ENCODE data around the gene CCR6. TPM values are rescaled to one million over a fixed set of nuclear protein-coding genes. Genes with fewer than 3 reads are reported as not detected.
"Not testable (repeated sequence)": the region's sequence is repeated elsewhere in the genome, so short reads cannot be mapped to it uniquely, and the experiment has no call there.

The CCR6 gene
- polyA plus RNA-seq, 4 donors: 0.08 TPM; not detected in 3

DNA sequence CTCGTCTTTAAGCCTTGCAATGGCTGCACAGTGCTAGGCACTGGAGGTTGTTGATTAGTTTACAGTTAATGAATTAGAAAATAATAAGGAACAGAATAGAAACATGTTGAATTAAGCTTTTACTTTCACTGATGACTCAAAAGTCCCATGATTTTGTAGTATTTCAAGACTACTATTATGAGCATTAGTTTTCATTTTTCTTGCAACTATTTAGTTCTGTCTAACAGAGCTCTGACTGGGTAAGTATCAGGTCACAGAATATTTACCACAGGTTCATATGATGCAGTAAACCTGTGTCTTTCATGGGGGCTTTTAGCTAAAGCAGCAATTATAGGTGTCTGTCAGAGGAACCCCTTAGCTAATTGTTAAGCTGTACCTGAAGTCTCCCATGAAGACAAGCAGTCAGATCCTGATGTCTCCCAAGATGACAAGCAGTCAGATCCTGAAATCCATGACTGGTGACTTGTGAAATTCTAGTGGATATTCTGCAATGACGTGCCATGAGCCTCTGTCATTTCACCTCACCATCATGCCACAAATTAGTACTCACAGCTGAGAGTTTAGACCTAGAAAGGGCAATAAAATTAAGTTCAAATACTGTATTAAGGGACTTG lies 43.1 kb downstream of the CCR6 start:
- DNase-seq (ENCODE audit: low read depth in 4 of 4, low spot score in 3 of 4): no peak

DNA sequence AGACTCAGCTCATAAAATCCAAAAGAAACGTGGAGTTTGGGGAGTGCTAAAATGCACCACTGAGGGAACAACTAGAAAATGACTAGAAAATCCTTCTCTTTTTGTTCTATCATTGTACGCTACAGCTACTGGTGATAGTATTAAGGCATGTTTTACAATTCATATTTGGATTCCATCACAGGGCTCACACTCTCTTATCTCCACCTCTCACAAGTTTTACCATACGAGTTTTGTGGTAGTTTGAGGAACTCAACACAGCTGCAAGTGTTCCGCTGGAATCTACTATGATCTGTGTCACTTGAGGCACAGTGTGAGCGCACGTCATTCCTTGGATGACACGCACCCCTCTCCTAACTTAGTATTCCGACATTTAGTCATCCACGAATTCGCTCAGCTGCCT lies 44.8 kb downstream of the CCR6 start:
- DNase-seq (ENCODE audit: low read depth in 4 of 4, low spot score in 3 of 4): not testable (repeated sequence)

- not testable (repeated sequence) for DNase-seq (ENCODE audit: low read depth in 4 of 4, low spot score in 3 of 4)
Observed at GRCh38 chr6:167168296-167168695, 45.4 kb downstream of the CCR6 start.

GRCh38 chr6:167169867-167170266 lies 47.0 kb downstream of the CCR6 start:
- DNase-seq (ENCODE audit: low read depth in 4 of 4, low spot score in 3 of 4): not testable (repeated sequence)

- not testable (repeated sequence) for DNase-seq (ENCODE audit: low read depth in 4 of 4, low spot score in 3 of 4)
Observed at GRCh38 chr6:167171300-167171699, 48.4 kb downstream of the CCR6 start.

GRCh38 chr6:167172011-167172410 lies 49.1 kb downstream of the CCR6 start:
- DNase-seq (ENCODE audit: low read depth in 4 of 4, low spot score in 3 of 4): not testable (repeated sequence)

DNA sequence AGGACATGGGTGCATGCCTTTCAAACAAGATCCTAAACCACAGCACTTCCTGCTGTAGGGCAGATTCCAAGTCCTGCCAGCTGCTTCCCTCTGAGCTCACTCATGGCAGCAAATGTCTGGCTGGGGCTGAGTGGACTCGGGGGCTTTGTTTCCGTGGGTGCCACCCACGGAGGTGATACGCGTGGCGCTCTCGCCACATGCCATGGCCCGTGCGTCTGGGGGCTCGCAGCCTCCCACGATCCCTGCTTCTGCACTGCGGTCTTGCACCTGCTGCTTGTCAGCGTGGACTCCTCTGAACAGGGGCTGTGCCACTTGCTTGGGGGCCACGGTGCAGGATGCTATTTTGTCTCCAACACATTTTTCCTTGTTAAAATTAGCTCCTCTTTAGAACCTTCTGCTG lies 54.4 kb downstream of the CCR6 start:
- DNase-seq (ENCODE audit: low read depth in 4 of 4, low spot score in 3 of 4): not testable (repeated sequence)

GRCh38 chr6:167178896-167179655 lies 56.2 kb downstream of the CCR6 start:
- not testable (repeated sequence) for DNase-seq (ENCODE audit: low read depth in 4 of 4, low spot score in 3 of 4)

GRCh38 chr6:167180086-167180485 lies 57.2 kb downstream of the CCR6 start:
- DNase-seq (ENCODE audit: low read depth in 4 of 4, low spot score in 3 of 4): not testable (repeated sequence)

DNA sequence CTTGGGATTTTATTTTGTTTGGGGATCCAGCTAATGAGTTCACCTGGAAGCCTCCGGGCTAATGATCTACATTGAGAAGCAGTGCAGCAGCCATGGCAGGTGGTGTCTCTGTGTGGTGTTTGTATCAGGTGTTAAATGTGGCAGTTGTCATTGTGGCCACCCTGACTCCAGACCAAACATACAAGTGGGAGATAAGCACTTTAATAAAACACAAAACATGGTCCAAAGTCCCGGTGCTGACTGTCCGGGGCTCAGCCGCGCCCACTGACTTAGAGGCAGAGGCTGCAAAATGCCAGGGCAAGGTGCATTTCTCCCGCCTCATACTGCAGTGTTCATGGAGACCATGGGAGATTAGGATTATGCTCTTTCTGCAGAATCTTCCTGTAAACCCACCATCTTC lies 58.5 kb downstream of the CCR6 start:
- not testable (repeated sequence) for DNase-seq (ENCODE audit: low read depth in 4 of 4, low spot score in 3 of 4)

- DNase-seq (ENCODE audit: low read depth in 4 of 4, low spot score in 3 of 4): not testable (repeated sequence)
Observed at GRCh38 chr6:167182913-167183314, 60.0 kb downstream of the CCR6 start.

DNA sequence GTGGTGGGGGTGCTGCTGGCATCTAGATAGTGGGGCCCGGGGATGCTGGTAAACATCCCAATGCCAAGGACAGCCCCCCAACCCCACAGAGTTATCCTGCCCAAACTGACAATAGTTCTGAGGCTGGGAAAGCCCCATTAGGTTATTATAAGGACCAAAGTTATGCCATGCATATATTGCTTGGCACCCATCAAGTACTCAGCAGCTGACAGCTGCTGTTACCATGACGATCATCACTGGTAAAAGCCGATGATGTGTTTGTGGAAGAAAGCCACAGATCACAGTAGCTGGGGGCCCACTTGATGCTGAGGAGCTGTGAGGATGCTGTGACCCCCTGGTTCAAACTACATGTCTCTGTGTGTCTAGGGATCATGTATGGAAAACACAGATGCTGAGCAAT lies 62.2 kb downstream of the CCR6 start:
- DNase-seq (ENCODE audit: low read depth in 4 of 4, low spot score in 3 of 4): not testable (repeated sequence)

- not testable (repeated sequence) for DNase-seq (ENCODE audit: low read depth in 4 of 4, low spot score in 3 of 4)
Observed at GRCh38 chr6:167187275-167187674, 64.4 kb downstream of the CCR6 start.

Other genes starting within 250 kb of the CCR6 start
- 10 to 100 TPM; 55.0 to 71.3 (median 61.3) TPM for gene RNASET2, start 166.5 kb upstream of the CCR6 start, polyA plus RNA-seq (ENCODE audit: insufficient read length in 4 of 4)
- gene CEP43, start 123.7 kb upstream of the CCR6 start, polyA plus RNA-seq (ENCODE audit: insufficient read length in 4 of 4): 10 to 100 TPM; 27.2 to 36.0 (median 33.2) TPM
- not detected for gene GPR31, start 34.9 kb downstream of the CCR6 start, polyA plus RNA-seq (ENCODE audit: insufficient read length in 4 of 4)
- gene UNC93A, start 168.2 kb downstream of the CCR6 start, polyA plus RNA-seq (ENCODE audit: insufficient read length in 4 of 4): 1 to 10 TPM; 2.5 to 9.2 (median 7.6) TPM
- gene TTLL2, start 202.0 kb downstream of the CCR6 start, polyA plus RNA-seq (ENCODE audit: insufficient read length in 4 of 4): under 1 TPM; 0.73 to 0.83 (median 0.78) TPM

All from right renal pelvis (tissue), 4 donors.